Liver (tissue), 9 donors: ENCODE measurements around the gene ACTN1. TPM values are rescaled to one million over a fixed set of nuclear protein-coding genes. Genes with fewer than 3 reads are reported as not detected.

Experiments
- DNase-seq: peaks from one replicate; pipeline ENCODE4 v3.0.0-alpha.2; 2017; ENCODE audit warnings: low spot score
- H3K27ac ChIP-seq, 2 donors: one replicate each; pipeline ENCODE4 v1.7.0; 2013; ENCODE audit warnings: inconsistent platforms in 2 of 2, low read length in 2 of 2, control low read depth in 1 of 2, low read depth in 1 of 2, mild to moderate bottlenecking in 1 of 2
- H3K27me3 ChIP-seq, 4 donors: one replicate each; pipeline versions ENCODE4 v1.6.1 to v1.7.0; 2013; ENCODE audit warnings: low read length in 3 of 4, inconsistent platforms in 1 of 4, mild to moderate bottlenecking in 1 of 4, moderate library complexity in 1 of 4; ENCODE audit not compliant: control insufficient read depth in 4 of 4, insufficient read depth in 4 of 4
- H3K36me3 ChIP-seq, 4 donors: one replicate each; pipeline versions ENCODE4 v1.6.1 to v1.7.0; 2013; ENCODE audit warnings: low read length in 3 of 4, mild to moderate bottlenecking in 3 of 4, low read depth in 1 of 4, moderate library complexity in 1 of 4; ENCODE audit not compliant: control insufficient read depth in 4 of 4, insufficient read depth in 3 of 4
- H3K4me1 ChIP-seq, 4 donors: one replicate each; pipeline versions ENCODE4 v1.6.1 to v1.7.0; 2013; ENCODE audit warnings: low read length in 3 of 4, mild to moderate bottlenecking in 3 of 4, moderate library complexity in 1 of 4; ENCODE audit not compliant: control insufficient read depth in 4 of 4, insufficient read depth in 4 of 4
- H3K4me3 ChIP-seq, 3 donors: one replicate each; pipeline versions ENCODE4 v1.6.1 to v1.7.0; 2013; ENCODE audit warnings: low read length in 3 of 3, control low read depth in 1 of 3, low read depth in 1 of 3, mild to moderate bottlenecking in 1 of 3
- H3K9ac ChIP-seq, 2 donors: one replicate each; pipeline ENCODE4 v1.7.0; 2013; ENCODE audit warnings: low read length in 2 of 2, mild to moderate bottlenecking in 2 of 2, moderate library complexity in 2 of 2, control low read depth in 1 of 2, low read depth in 1 of 2
- H3K9me3 ChIP-seq, 4 donors: one replicate each; pipeline versions ENCODE4 v1.6.1 to v1.7.0; 2013; ENCODE audit warnings: low read length in 3 of 4; ENCODE audit not compliant: control insufficient read depth in 4 of 4
- ATF3 ChIP-seq: IDR thresholded peaks from 2 replicates; pipeline ENCODE4 v1.6.1; 2016; ENCODE audit warnings: antibody characterized with exemption
- EGR1 ChIP-seq, 2 donors: IDR thresholded peaks; 2 replicates each; pipeline ENCODE4 v1.6.1; 2016 to 2018; ENCODE audit warnings: antibody characterized with exemption in 2 of 2, low read depth in 2 of 2
- FOXA1 ChIP-seq: IDR thresholded peaks from 2 replicates; pipeline ENCODE4 v1.6.1; 2016; ENCODE audit warnings: antibody characterized with exemption
- GABPA ChIP-seq, 2 donors: IDR thresholded peaks in 1 of 2; conservative IDR thresholded peaks in 1 of 2; 2 replicates each; pipeline ENCODE4 v1.6.1; 2016; ENCODE audit warnings: antibody characterized with exemption in 2 of 2, mild to moderate bottlenecking in 1 of 2, moderate library complexity in 1 of 2
- HNF4A ChIP-seq, 2 donors: conservative IDR thresholded peaks; 2 replicates each; pipeline ENCODE4 v1.6.1; 2016; ENCODE audit warnings: antibody characterized with exemption in 2 of 2, mild to moderate bottlenecking in 2 of 2
- HNF4G ChIP-seq: IDR thresholded peaks from 2 replicates; pipeline ENCODE4 v1.6.1; 2016; ENCODE audit warnings: antibody characterized with exemption
- JUND ChIP-seq, 2 donors: IDR thresholded peaks; 2 replicates each; pipeline ENCODE4 v1.6.1; 2016; ENCODE audit warnings: antibody characterized with exemption in 2 of 2
- NR2F2 ChIP-seq: IDR thresholded peaks from 2 replicates; pipeline ENCODE4 v1.6.1; 2016; ENCODE audit warnings: antibody characterized with exemption
- RAD21 ChIP-seq, 2 donors: IDR thresholded peaks; 2 replicates each; pipeline ENCODE4 v1.6.1; 2016; ENCODE audit warnings: antibody characterized with exemption in 2 of 2, mild to moderate bottlenecking in 2 of 2
- REST ChIP-seq: IDR thresholded peaks from 2 replicates; pipeline ENCODE4 v1.6.1; 2016; ENCODE audit warnings: antibody characterized with exemption, mild to moderate bottlenecking
- RXRA ChIP-seq, 2 donors: IDR thresholded peaks; 2 replicates each; pipeline ENCODE4 v1.6.1; 2017 to 2018; ENCODE audit warnings: antibody characterized with exemption in 2 of 2, mild to moderate bottlenecking in 1 of 2
- SP1 ChIP-seq: IDR thresholded peaks from 2 replicates; pipeline ENCODE4 v1.6.1; 2018; ENCODE audit warnings: antibody characterized with exemption, mild to moderate bottlenecking
- TAF1 ChIP-seq: conservative IDR thresholded peaks from 2 replicates; pipeline ENCODE4 v1.6.1; 2016; ENCODE audit warnings: antibody characterized with exemption, mild to moderate bottlenecking
- YY1 ChIP-seq: IDR thresholded peaks from 2 replicates; pipeline ENCODE4 v1.6.1; 2016; ENCODE audit warnings: antibody characterized with exemption, mild to moderate bottlenecking
- ZBTB33 ChIP-seq: IDR thresholded peaks from 2 replicates; pipeline ENCODE4 v1.6.1; 2016; ENCODE audit warnings: antibody characterized with exemption
- WGBS: extraction: QIAGEN DNeasy Blood & Tissue Kit; methylation state at CpG from one replicate; pipeline ENCODE4 v1.1.7; 2013; 5-methylcytosine and 5-hydroxymethylcytosine counted together
- polyA plus RNA-seq, 2 donors: library from polyadenylated mRNA; stranded (reverse) in 1 of 2; unstranded in 1 of 2; fragments of 200-250 nt in 1 of 2; fragments of >200 nt in 1 of 2; fragmentation: Nextera tagmentation in 1 of 2; extraction: Ambion mirVana in 1 of 2; gene quantifications; one replicate each; pipeline versions ENCODE4 v1.2.1 to v1.2.3, GENCODE V29; 2013 to 2015
- total RNA-seq, 2 donors: library from RNA; depleted of rRNA; stranded (reverse); fragments of >200 nt; gene quantifications; one replicate each; pipeline ENCODE4 v1.2.3, GENCODE V29; 2014
- TF ChIP-seq, protein P1 (sequence below): IDR thresholded peaks from 2 replicates; pipeline ENCODE4 v1.6.1; 2016; ENCODE audit warnings: antibody characterized with exemption
- TF ChIP-seq, protein P2 (sequence below): fragments of 150-350 bp; IDR thresholded peaks from 2 replicates; pipeline ENCODE4 v1.5.1; 2017; ENCODE audit warnings: improper control_type of control experiment, low read depth, low read length; ENCODE audit not compliant: missing input control
- donor health status: healthy.
- donor health status: healthy.
- donor health status: healthy.
- donor health status: healthy.
- donor health status: healthy.

Gene ACTN1
- total and polyA plus RNA-seq, 4 donors: 36.2 to 100 (median 63.1) TPM

- Histone ChIP-seq H3K27me3 (no peaks in the 10 kb centered on the region), H3K4me3 (no peak overlapping the region), H3K36me3 (no peaks in the 10 kb centered on the region), H3K9me3 (no peaks in the 10 kb centered on the region), H3K4me1 (peaks cover 21 to 59% (median 48%) of the 10 kb centered on the region in 4 donors), H3K9ac (no peak overlapping the region), H3K27ac (no peak overlapping the region)
- TF ChIP-seq GABPA (IDR thresholded peaks at IDR 0.05 in 1 of 2, conservative IDR thresholded peaks at IDR 0.05 in 1 of 2): no peak
- TF ChIP-seq, protein P1, sequence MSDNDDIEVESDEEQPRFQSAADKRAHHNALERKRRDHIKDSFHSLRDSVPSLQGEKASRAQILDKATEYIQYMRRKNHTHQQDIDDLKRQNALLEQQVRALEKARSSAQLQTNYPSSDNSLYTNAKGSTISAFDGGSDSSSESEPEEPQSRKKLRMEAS: no peak
- DNase-seq: no peak
- WGBS: 76% methylated on average over 3 of the region's 3 CpGs
Measured at GRCh38 chr14:68967459-68967940, 11.6 kb downstream of the ACTN1 start.

GRCh38 chr14:68966872-68967301 lies 12.2 kb downstream of the ACTN1 start:
- TF ChIP-seq REST (no peak), FOXA1 (no peak), ZBTB33 (no peak), GABPA (IDR thresholded peaks at IDR 0.05 in 1 of 2, conservative IDR thresholded peaks at IDR 0.05 in 1 of 2) (no peak), HNF4G (no peak), YY1 (no peak), HNF4A (conservative IDR thresholded peaks at IDR 0.05) (no peak), RXRA (IDR thresholded peaks at IDR 0.05) (no peak), JUND (IDR thresholded peaks at IDR 0.05) (no peak), ATF3 (no peak), RAD21 (IDR thresholded peaks at IDR 0.05) (no peak), TAF1 (no peak), NR2F2 (no peak), EGR1 (IDR thresholded peaks at IDR 0.05; ENCODE audit: low read depth in 2 of 2) (no peak), SP1 (no peak)
- TF ChIP-seq, protein P2, sequence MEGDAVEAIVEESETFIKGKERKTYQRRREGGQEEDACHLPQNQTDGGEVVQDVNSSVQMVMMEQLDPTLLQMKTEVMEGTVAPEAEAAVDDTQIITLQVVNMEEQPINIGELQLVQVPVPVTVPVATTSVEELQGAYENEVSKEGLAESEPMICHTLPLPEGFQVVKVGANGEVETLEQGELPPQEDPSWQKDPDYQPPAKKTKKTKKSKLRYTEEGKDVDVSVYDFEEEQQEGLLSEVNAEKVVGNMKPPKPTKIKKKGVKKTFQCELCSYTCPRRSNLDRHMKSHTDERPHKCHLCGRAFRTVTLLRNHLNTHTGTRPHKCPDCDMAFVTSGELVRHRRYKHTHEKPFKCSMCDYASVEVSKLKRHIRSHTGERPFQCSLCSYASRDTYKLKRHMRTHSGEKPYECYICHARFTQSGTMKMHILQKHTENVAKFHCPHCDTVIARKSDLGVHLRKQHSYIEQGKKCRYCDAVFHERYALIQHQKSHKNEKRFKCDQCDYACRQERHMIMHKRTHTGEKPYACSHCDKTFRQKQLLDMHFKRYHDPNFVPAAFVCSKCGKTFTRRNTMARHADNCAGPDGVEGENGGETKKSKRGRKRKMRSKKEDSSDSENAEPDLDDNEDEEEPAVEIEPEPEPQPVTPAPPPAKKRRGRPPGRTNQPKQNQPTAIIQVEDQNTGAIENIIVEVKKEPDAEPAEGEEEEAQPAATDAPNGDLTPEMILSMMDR: no peak
- TF ChIP-seq, protein P1: no peak
- no peaks in the 10 kb centered on the region for H3K27me3 ChIP-seq
- no peak overlapping the region for H3K27ac ChIP-seq
- H3K4me1 ChIP-seq: peaks cover 21 to 59% (median 48%) of the 10 kb centered on the region in 4 donors
- 50% methylated on average over 3 of the region's 3 CpGs for WGBS
- H3K9ac ChIP-seq: no peak overlapping the region
- no peaks in the 10 kb centered on the region for H3K36me3 ChIP-seq
- no peaks in the 10 kb centered on the region for H3K9me3 ChIP-seq
- H3K4me3 ChIP-seq: no peak overlapping the region
- no peak for DNase-seq
